NCI-H524 treated with DMSO at 0.1 percent for 48 hours (cell line): ENCODE measurements around the gene C9orf78.
"Not testable (repeated sequence)": the region's sequence is repeated elsewhere in the genome, so short reads cannot be mapped to it uniquely, and the experiment has no call there.

Source experiments
- DNase-seq: peaks from one replicate; lab custom pipeline; 2025; lab: John Stamatoyannopoulos, UW

C9orf78 gene

DNA sequence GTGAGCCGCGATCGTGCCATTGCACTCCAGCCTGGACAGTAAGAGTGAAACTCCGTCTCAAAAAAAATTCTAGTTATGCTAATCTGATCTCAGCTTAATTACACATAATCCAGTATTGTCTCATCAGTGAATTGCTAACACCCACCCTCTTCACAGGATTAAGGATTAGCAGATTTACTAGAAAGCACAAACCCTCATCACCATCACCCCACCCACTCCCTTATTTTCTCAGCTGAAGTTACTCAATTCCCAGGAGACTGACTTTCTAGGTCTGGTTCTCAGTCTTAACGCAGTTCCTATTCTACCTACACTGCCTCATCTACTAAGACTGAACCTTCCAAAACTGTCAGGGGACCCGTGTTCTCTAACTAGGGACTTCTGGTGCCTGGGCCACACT lies 23.1 kb downstream of the C9orf78 start:
- DNase-seq = peak; percentile 46

DNA sequence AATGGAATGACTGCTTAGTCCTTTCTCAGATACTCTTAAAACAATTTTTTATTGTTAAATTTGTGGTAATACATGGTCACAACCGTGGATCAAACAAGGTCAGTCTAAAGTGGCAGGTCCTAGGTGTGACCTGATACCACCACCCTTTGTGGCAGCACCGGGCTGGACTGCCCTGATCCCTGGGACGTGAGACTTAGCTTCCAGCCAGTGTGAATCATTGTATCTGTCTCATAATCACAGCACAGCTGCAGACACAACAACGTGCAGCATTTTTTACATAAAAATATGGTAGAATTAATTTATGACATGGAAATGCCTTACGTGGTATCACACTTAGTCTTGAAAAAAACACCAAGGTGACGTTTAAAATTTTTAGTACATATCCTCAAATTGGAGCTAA lies 24.3 kb downstream of the C9orf78 start:
- DNase-seq = no peak

DNA sequence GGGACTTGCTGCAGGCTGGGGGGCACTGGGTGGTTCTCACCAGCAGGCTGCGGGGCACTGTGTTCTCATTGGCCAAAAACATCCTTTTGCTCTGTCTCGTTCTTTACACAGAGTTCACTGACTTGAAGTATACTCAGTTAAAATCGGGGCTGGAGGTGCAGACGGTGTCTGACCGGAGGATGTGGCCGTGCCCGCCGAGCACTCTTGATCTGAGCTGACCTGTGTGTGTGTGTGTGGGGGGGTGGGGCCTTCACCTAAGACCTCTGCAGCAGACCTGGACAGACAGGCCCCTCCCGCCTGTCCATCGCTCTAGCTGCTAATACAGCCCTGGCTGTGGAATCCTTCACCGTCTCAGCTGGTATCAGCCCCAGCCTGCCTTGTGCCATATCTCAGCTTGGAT lies 25.0 kb downstream of the C9orf78 start:
- no peak for DNase-seq

DNA sequence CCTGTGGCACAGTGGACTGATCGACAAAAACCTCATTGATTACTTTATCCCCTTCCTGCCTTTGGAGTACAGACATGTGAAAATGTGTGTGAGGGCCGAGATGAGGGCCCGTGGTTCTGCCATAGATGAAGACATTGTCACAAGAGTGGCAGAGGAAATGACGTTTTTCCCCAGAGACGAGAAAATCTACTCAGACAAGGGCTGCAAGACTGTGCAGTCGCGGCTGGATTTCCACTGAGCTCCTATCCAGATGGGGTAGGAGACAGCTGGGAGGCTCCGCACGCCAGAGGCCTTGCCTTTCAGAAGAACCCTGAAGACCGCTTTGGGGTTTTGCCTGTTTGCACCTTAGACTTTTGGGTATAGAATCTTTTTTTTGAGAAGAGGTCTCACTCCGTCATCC lies 25.7 kb downstream of the C9orf78 start:
- DNase-seq = no peak

GRCh38 chr9:129806061-129806460 lies 29.0 kb downstream of the C9orf78 start:
- DNase-seq = no peak

DNA sequence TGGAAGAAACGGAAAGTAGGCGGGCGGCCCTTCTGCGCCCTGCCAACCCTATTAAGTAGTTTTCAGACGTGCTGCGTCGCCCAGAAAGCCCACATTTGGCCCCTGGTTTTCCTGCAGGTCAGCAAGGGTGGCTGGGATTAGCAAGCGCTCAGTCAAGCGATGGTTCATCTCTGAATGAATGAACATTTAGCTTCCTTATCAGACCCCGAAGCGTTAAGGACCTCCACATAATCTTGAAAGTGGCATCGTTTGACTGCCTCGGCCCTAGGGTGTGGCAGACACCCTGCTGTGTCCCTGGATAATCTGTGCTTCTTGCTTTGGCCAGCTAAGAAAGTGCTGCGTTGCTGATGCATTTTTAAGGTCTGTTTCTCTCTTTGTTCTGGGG lies 31.4 kb downstream of the C9orf78 start:
- DNase-seq = no peak

DNA sequence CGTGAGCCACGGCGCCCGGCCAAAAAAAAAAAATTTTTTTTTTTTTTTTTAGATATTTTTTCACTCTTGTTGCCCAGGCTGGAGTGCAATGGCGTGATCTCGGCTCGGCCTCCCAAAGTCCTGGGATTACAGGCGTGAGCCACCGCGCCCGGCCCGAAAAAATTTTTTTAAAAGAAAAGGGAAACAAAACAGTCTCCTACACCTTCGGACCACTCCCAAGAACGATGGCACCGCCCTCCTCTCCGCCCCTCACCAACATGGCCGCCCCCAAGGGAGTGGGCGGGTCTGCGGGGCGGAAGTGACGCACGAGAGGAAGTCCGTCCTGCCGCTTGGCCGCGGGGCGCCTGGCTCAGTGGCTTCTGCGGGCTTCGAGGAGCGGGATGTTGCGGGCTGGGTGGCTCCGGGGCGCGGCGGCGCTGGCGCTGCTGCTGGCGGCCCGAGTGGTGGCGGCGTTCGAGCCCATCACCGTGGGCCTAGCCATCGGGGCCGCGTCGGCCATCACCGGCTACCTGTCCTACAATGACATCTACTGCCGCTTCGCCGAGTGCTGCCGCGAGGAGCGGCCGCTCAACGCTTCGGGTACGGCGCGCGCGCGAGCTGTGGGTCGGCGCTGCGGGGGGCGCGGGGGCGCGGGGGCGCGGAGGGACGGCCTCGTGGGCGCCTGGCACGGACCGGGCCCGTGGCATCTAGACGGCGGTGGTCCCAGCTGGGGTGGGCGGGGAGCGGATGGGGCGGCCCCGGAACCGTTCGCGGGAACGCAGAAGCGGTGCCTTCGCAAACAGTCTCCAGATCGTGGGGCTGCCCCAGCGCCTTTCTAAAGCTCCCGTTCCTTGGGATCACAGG lies 32.0 kb downstream of the C9orf78 start, which contains the start of gene TOR1B:
Gene TOR1B, plus strand, starts transcription at position 352 of the 843 bp plus-strand sequence. Its CDS starts 29 bp downstream, at position 381.
- peak; percentile 59 for DNase-seq

- no peak for DNase-seq
These were observed 33.6 kb downstream of the C9orf78 start for GRCh38 chr9:129801504-129801903.

DNA sequence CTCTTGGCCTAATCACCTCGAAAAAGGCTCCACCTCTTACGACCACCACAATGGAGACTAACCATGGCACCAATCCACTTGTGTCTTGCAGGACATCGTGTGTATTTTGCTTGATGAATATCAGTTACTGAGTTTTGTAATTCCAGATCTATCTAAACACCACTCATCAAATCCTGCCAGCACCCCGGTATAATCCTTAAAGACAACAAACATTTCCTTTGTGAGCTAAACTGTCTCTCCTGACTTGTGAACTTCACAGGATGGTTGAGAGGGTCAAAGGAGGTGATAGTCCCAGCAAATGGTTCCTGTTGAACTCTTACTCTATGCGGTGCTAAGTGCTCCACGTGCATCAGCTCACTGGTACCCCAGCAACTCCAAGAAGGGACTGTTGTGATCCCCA lies 36.1 kb downstream of the C9orf78 start:
- no peak for DNase-seq

DNA sequence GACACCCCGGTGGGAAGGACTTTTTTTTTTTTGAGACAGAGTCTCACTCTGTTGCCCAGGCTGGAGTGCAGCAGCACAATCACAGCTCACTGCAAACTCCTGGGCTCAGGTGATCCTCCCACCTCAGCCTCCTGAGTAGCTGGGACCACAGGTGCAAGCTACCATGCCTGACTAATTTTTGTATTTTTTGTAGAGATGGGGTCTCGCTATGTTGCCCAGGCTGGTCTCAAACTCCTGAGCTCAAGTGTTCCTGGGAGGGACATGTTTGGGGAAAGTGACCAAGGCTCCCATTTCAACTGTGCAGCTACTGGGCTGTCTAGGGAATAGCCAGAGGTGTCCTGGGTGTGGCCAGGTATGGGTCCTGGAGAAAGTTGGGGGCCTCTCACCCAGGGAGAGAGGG lies 39.0 kb downstream of the C9orf78 start:
- DNase-seq = not testable (repeated sequence)

DNA sequence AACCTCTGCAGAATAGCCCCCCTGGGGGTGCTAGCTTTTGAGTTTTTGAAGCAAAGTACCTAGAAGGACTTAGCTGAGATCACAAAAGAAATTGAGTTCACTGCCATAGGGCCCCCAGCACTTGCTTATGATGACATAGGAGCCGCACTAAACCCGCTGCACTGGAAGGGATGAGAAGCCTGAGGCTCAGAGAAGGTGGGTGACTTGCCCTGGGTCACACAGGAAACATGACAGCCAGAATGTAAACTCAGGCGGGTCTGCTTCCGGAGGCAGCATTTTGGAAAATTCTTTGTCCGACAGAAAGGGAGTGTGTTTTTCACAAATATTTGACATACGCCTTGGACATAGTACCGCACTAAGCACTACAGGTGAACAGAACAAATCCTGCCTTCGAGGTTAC lies 40.5 kb downstream of the C9orf78 start:
- no peak for DNase-seq

GRCh38 chr9:129786481-129786880 lies 48.6 kb downstream of the C9orf78 start:
- no peak for DNase-seq

- no peak for DNase-seq
These were observed 49.2 kb downstream of the C9orf78 start for GRCh38 chr9:129785866-129786265.

DNA sequence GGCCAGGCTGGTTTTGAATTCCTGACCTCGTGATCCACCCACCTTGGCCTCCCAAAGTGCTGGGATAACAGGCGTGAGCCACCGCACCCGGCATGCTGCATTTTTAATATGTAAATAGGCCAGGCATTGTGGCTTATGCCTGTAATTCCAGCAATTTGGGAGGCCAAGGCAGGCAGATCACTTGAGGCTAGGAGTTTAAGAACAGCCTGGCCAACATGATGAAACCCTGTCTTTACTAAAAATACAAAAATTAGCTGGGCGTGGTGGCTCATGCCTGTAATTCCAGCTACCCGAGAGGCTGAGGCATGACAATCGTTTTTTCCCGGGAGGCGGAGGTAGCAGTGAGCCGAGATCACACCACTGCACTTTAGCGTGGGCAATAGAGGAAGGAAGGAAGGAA lies 50.1 kb downstream of the C9orf78 start:
- not testable (repeated sequence) for DNase-seq

- DNase-seq = peak; percentile 29
These were observed 51.3 kb downstream of the C9orf78 start for GRCh38 chr9:129783516-129784361.

GRCh38 chr9:129781981-129782380 lies 53.1 kb downstream of the C9orf78 start:
- DNase-seq = no peak

DNA sequence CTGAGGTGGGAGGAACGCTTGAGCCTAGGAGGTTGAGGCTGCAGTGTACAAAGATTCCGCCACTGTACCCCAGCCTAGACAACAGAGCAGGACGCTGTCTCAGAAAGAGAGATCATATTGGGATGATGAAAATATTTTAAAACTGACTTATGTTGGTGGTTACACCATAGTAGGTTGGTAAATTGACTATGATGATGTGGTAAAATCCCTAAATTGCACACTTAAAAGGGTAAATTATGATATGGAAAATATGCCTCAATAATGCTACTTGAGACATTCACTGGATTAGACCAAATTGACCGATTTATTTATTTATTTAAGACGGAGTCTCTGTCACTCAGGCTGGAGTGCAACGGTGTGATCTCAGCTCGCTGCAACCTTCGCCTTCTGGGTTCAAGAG lies 53.9 kb downstream of the C9orf78 start:
- no peak for DNase-seq

- DNase-seq = no peak
These were observed 55.4 kb downstream of the C9orf78 start for GRCh38 chr9:129779560-129780190.

- no peak for DNase-seq
These were observed 56.6 kb downstream of the C9orf78 start for GRCh38 chr9:129778469-129778868.

DNA sequence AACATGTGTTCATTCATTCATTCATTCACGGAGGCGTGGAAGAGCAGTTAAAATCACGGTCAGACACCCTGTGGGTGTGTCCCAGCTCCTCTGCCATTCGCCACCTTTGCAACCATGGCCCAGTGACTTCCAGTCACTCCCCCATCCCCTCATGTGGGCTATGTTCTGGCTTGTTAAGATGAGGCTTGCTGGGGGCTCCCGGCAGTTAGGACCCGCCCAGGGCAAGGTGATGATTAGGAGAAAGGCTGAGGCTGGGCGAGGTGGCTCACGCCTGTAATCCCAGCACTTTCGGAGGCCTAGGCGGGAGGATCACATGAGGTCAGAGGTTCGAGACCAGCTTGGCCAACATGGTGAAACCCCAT lies 57.3 kb downstream of the C9orf78 start:
- no peak for DNase-seq
